Right forelimb (tissue), 1 donor: ENCODE measurements around the gene SPACA4.

ENCODE experiments used
- DNase-seq: peaks from one replicate; pipeline ENCODE4 v3.0.0-alpha.2; 2018

SPACA4 gene

GRCh38 chr19:48598996-48599700, 7.4 kb upstream of the SPACA4 start:
- no peak for DNase-seq

GRCh38 chr19:48600679-48601417, 5.7 kb upstream of the SPACA4 start:
- DNase-seq: no peak

DNA sequence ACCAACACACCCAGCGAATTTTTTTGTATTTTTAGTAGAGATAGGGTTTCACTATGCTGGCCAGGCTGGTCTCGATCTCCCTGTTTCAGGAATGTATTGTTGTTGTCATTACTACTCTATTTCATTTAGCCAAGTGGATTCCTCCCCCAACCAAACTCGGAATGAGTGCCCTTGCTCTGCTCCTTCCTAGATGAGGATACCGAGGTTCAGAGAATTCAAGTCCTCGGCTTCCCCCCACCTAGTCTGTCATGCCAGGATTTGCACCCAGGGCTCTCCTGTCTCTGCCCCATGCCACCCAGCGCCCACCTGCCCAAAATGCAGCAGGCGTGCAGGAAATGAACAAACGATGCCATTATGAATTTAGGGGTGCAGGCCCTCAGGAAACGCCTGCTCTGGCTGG, 3.5 kb upstream of the SPACA4 start:
- no peak for DNase-seq

- no peak for DNase-seq
Observed at GRCh38 chr19:48603449-48603848, 3.1 kb upstream of the SPACA4 start.

DNA sequence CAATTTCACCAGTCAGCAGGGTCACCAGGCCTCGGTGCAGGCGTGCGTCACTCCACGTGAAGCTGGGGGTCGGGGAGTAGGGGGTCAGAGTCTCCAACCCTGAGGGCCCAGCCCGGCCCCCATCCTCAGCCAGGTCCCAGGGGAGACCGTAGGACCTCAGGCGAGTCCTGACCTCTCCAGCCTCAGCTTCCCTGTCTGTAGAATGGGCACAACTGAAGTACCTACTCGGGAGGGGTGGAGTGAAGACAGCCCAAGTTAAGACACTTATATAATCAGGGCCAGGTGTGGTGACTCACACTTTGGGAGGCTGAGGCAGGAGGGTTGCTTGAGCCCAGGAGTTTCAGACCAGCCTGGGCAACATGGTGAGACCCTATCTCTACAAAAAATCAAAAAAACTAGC, 2.7 kb upstream of the SPACA4 start:
- no peak for DNase-seq

DNA sequence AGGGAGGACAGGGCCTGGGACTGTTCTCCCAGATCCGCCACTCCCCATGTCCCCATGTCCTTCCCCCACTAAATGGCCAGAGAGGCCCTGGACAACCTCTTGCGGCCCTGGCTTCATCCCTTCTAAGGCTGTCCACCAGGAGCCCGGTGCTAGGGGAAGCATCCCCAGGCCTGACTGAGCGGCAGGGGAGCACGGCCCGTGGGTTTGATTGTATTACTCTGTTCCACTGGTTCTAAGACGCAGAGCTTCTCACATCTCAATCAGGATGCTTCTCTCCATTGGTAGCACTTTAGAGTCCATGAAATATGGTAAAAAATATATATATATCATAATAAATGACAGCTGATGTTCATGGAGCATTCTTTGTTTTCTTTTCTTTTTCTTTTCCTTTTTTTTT, 815 bp downstream of the SPACA4 start:
- DNase-seq: no peak

- DNase-seq: no peak
Observed at GRCh38 chr19:48608798-48609263, 2.3 kb downstream of the SPACA4 start.

- no peak for DNase-seq
Observed at GRCh38 chr19:48609571-48610108, 3.1 kb downstream of the SPACA4 start.

GRCh38 chr19:48611872-48612271, 5.3 kb downstream of the SPACA4 start:
- DNase-seq: no peak

DNA sequence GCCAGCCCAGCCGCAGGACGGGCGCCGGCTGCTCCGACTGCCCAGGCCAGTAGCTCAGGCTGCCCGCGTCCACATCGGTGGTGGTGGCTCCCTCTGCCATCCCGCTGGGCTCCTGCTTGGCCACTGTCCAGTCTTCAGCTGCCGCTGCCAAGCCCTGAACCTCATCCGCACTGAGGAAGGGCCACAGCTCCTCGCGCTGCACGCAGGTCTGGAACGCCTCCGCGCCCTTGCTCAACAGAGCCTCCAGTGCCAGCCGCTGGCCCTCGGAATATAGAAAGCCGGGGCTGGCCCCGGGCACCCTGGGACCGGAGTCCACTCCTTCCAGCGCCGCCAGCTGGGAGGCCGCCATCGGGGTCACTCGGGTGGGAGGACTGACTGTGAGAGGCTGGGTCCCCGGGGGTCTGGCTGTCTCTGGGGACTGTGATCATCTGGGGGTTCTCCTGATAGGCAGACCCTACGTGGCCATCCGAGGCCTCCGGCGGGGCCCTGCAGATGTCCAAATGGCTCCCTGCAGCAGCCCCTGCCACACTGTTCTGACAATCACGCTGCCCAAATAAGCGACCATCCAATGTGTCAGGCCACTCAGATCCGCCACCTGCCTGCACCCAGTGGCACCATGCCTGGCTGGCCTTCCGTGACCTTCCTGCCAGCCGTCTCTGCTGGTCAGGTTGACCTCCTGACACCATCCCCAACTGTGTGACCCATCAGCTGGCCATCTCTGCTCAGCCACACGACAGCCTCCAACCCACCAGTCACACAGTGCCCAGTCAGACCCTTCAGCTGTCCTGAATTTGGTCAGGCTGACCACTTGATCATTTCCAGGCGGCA, 6.7 kb downstream of the SPACA4 start:
- no peak for DNase-seq

GRCh38 chr19:48613852-48614435, 7.4 kb downstream of the SPACA4 start:
- no peak for DNase-seq

DNA sequence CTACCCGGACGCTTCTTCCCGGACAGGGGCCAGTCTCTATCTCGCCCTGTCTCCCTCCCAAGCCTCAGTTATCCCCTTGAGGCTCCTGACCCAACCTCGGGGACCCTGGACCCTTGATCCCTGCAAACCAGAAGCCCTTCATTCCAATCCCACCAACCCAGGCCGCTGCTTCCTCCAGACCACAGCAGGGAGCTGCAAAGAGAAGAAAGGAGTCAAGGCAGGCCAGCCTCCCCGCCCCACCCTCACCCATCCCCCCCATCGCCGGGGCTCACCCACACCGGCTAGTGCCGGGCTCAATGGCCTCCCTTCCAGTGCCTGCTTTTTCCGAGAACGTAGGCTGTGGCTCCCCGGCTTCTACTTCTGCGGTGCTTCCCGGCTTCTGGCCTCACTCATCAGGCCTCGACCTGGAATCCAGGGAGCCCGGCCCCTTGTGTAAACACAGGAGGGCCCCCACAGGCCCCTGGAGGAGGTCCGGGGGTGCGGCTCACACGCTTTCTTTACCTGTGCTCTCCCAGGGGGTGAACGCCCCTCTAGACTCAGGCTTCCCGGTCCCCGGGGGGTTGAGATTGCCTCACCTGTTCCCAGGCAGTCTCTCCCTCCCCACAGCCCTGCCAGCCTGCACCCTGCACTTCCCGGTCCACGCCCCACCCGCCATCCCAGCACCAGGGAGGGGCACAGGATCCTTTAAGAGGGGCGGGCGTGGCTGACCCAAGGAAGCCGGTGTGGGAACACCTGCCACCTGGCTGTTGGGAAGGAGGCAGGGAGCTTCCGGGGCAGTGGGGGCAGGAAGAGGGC, 8.1 kb downstream of the SPACA4 start, which contains the start of gene FAM83E:
Gene FAM83E, minus strand, starts transcription at position 641 of the 795 bp plus-strand sequence. CDS start 1,704 bp downstream, outside the sequence.
- no peak for DNase-seq

- no peak for DNase-seq
Observed at GRCh38 chr19:48615231-48616040, 8.9 kb downstream of the SPACA4 start.

DNA sequence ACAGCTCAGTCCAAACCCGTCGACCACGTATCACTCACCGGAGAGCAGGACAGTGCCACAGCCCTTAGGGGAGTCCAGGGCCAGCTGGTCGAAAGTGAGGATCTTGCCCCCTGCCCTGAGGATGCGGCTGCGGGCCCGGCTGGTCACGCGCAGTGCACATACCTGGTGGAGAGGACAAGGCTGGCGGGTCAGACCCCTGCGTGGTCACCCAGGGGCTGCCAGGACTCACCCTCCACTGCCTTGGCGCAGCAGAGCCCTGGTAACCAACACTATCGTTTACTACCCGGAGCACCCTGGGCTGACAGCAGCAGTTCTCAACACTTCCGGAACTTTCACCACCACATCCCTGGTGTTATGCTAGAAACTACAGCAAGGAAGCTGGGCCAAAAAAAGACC, 9.5 kb downstream of the SPACA4 start:
- no peak for DNase-seq

GRCh38 chr19:48616491-48617056, 10.0 kb downstream of the SPACA4 start:
- no peak for DNase-seq

DNA sequence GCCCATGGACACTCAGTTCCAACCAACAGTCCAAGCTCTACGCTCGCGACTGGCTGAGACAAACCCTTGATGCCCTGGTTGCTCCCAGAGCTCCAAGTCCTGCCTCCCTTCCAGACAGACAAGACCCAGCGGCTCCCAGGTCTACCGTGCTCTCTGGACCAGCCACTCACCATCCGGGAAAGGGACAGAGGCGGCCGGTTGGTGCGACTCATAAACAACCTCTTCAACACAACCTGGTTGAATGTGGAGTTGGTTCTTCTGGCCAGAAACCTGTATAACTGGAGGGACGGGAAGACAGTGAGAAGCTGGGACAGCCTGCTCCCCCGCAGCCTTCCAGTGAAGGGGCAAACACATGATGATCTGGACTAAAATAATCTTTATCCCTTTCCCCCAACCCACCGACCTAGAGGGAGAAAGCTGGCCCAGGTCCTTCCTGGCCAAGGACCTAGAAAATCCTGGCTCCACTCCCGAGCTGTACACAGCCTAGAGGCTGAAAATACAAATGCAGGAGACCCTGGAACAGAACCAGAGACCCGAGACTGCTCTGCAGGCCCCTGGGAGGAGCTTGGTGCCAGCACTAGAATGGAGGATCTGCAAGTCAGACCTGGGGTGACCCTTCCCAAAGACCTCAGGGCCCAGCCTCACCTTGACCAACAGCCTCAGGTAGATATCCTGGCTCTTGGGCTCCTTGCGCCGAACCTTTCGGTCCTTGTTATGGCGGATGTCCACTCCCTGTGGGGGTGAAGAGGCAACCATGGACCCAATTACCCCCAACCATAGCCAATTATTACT, 10.8 kb downstream of the SPACA4 start:
- DNase-seq: no peak

DNA sequence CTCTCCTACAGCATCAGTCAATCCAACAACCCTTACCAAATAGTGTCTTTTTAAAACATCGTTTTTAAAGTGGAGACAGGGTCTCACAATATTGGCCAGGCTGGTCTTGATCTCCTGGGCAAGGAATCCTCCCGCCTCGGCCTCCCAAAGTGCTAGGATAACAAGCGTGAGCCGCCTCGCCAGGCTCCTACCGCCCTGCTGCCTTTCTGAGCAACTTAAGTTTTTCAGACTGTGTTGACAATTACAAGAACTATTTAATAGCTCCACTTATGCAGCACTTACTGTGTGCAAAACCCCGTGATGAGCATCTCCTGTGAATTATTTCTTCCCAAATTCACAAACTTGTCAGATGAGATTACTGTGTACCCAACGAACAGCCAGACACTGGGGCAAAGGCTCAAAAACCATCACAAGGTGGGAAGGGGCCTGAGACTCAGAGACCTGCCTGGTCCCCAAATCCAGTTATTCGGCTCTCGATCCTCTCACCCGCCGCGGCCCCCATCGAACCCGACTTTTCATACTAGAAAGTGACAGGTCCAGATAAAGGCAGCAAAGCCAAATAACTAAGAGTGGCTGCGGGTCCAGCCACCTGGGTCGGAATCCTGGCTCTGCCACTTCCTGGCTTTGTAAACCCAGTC, 11.9 kb downstream of the SPACA4 start:
- DNase-seq: no peak

DNA sequence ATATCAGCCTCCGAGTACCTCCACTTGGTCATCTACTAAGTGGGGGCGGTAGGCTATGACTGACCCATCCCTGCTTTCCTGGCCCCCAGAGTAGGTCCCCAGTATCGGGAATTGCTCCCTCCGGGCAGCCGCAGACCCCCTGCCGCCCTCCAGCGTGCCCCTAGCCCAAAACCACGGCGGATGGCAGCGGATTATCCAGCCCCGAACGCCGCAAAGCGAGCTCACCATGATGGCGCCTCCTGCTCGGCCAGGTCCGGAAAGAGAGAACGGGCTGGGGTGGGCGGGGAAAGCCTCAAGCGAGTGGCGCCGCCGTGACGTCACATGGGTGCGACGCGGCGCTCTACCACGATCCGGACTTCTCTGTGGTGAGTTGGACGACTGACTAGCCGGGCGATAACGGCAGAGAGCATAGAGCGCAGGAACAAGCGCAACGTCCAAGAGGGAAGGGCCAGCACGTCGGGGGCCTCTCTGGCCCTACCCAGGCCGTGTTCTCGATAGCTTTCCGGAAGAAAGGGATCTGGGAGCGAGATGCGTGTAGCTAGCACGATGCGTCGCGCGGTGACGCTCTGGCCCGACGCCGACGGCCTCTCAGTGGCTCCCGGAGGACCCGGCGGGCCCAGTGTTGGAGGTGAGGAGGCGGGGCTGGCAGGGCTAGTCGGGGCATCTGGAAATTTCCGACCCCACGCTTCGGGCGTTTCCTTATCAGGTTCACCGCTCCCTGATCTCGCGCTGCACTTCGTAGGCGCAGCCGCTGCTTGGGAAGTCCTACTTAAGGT, 12.6 kb downstream of the SPACA4 start, which contains the start of the genes RPL18 and SPHK2:
Gene RPL18, minus strand, starts transcription at position 263 of the 776 bp plus-strand sequence. Its CDS starts 35 bp downstream, at position 228.
Gene SPHK2, plus strand, starts transcription at position 591 of the 776 bp plus-strand sequence. CDS start 1,009 bp downstream, outside the sequence.
- DNase-seq: peak; percentile 99
